HG02678 (cell line): Measurements from ENCODE around the gene FGG.
A peak's percentile ranks its signal among the peaks of the same experiment; 100 is the strongest.

Source experiments
- ATAC-seq: cut with Tn5 transposase; IDR thresholded peaks from one replicate; pipeline ENCODE4 v1.9.1; 2021; ENCODE audit warnings: mild to moderate bottlenecking, moderate library complexity; ENCODE audit not compliant: unreplicated experiment

Gene FGG

DNA sequence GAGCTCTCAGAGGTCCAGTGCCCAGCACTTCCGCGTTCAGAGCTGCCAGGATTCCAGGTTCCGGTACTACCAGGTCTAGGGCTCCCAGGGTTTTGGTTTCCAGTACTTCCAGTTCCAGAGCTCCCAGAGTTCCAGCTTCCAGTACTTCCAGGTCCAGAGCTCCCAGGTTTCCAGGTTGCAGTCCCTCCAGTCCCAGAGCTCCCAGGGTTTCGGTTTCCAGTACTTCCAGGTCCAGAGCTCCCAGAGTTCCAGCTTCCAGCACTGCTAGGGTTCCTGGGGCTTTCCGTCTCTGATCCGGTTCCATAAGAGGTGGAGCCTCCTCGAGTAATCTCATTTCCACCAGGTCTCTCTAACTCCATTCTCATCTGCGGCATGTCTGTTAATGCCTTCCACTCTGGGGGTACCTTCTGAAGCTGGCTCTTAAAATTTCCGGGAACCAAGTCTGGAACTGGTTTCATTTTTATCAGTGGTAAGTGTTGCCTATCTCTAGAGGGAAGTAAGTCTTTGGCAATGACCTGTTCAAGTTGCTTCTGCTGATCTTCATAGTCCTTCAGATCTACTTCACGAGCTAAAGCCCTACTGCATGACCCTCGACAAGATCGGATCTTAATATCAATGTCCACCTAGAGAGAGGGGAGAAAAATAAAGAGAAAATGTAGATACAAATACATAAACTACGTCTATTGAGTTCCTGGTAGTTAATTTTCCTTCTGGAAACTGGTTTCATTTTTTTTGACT, 26.0 kb downstream of the FGG start:
- ATAC-seq: no peak

GRCh38 chr4:154585369-154586018, 27.0 kb downstream of the FGG start:
- no peak for ATAC-seq

DNA sequence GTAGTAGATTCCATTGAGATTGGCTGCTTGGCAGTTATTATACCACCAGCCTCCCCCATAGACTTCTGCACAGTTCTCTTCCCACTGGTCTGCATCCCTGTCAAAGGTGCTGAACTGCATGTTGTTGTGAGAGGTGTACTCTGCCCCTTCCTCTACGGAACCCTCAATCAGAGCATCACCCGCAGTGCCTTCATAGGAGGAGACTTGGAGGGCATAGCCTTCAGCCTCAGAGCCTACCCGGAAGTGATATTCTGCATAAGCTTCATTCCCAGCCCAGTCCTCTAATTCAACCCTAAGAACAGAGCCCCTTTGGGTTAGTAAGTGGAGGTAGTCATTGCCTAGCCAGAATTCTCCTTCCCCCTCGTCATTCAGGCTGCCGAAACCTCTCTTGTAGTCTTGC, 28.2 kb downstream of the FGG start:
- ATAC-seq: no peak

DNA sequence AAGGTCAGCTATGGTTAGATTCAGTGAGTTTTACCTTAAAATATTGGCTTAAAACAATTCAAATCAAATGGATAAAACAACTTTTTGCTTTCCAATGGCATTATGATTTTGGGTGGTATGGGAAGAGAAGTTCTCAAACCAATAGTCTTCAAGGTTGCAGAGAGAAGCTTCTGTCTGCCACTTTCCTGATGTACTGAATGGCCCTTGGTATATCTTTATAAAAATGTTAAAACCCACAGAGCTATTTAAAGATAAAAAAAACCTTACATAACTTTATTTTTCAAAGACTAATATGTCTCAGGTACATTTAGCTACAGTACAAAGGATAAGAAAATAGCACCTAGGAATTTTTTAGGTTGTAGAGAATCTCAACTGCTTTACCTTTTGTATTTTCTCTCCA, 28.8 kb downstream of the FGG start:
- no peak for ATAC-seq

DNA sequence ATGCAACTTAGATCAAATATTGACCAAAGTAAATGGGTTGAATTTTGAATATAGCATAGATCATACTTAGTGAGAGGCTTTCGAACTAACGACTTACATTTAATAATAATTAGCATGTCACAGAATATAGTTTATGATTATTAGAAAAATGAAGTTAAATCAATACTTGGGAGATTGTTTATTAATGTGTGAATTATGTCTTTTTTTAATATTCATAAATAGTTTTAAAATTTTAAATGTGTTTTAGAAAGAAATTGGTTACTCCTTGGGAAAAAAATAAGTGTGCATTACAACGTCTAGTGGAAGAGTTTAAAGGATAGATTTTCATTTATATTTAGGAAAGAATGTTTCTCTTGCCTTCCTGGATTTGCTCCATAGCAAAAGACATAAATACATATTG, 29.2 kb downstream of the FGG start:
- ATAC-seq: no peak

GRCh38 chr4:154582723-154583122, 29.7 kb downstream of the FGG start:
- ATAC-seq: no peak

DNA sequence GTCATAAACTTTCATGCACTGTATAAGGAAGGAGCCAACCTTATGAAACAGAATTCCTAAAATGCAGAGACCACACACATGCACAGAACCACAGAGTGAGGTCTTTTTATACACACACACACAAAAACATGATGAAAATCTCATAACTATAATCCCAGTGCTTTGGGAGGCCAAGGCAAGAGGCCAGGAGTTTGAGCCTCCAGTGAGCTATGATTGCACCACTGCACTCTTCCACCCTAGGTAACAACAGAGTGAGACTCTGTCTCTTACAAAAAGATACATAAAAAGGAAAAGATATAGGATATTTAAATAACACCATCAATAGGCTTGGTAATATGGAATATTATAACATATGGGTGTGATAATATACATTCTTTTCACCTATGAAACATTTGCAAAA, 32.5 kb downstream of the FGG start:
- no peak for ATAC-seq

DNA sequence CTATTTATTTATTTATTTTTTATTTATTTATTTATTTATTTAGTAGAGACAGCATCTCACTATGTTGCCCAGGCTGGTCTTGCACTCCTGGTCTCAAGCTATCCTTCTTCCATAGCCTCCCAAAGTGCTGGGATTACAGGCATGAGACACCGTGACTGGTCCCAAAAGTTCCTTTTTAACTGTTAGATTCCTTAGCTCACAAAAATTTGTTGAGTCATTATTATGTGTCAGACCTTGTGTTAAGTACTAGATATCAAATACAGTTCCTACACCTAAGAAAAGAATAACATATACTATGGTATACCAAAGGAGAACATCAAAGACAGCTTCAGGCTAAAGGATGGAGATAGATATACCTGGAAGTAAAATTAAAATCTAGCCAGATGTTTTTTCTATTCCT, 33.5 kb downstream of the FGG start:
- no peak for ATAC-seq

GRCh38 chr4:154577324-154577723, 35.1 kb downstream of the FGG start:
- no peak for ATAC-seq

DNA sequence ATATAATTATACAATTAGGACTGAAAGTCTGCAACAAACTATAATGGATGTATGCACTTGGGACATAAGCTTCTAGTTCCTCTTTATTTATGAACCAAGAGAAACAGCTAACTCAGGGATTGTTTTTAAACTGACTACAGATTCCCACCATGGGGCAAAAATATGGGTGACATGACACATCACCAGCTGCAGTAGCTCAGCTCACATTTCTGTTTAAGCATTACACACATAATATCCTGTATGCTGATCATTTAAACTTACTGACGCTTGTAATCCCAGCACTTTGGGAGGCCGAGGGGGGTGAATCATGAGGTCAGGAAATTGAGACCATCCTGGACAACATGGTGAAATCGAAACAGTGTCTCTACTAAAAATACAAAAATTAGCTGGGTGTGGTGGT, 38.1 kb downstream of the FGG start:
- ATAC-seq: no peak

GRCh38 chr4:154573190-154573870, 39.1 kb downstream of the FGG start:
- ATAC-seq: no peak

- no peak for ATAC-seq
Observed at GRCh38 chr4:154569584-154569983, 42.9 kb downstream of the FGG start.

DNA sequence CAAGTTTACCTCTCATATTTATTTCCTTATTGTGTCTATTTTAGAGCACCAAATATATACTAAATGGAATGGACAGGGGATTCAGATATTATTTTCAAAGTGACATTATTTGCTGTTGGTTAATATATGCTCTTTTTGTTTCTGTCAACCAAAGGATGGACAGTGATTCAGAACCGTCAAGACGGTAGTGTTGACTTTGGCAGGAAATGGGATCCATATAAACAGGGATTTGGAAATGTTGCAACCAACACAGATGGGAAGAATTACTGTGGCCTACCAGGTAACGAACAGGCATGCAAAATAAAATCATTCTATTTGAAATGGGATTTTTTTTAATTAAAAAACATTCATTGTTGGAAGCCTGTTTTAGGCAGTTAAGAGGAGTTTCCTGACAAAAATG, 43.4 kb downstream of the FGG start:
- ATAC-seq: no peak

DNA sequence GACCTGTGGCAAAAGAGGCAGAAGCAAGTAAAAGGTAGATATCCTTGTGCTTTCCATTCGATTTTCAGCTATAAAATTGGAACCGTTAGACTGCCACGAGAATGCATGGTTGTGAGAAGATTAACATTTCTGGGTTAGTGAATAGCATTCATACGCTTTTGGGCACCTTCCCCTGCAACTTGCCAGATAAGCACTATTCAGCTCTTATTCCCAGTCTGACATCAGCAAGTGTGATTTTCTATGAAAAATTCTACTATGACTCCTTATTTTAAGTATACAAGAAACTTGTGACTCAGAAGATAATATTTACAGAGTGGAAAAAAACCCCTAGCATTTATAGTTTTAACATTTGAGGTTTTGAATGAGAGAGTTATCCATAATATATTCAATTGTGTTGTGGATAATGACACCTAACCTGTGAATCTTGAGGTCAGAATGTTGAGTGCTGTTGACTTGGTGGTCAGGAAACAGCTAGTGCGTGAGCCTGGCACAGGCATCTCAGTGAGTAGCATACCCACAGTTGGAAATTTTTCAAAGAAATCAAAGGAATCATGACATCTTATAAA, 45.7 kb downstream of the FGG start:
- no peak for ATAC-seq

GRCh38 chr4:154565704-154566103, 46.8 kb downstream of the FGG start:
- no peak for ATAC-seq

GRCh38 chr4:154564311-154564710, 48.1 kb downstream of the FGG start:
- no peak for ATAC-seq

DNA sequence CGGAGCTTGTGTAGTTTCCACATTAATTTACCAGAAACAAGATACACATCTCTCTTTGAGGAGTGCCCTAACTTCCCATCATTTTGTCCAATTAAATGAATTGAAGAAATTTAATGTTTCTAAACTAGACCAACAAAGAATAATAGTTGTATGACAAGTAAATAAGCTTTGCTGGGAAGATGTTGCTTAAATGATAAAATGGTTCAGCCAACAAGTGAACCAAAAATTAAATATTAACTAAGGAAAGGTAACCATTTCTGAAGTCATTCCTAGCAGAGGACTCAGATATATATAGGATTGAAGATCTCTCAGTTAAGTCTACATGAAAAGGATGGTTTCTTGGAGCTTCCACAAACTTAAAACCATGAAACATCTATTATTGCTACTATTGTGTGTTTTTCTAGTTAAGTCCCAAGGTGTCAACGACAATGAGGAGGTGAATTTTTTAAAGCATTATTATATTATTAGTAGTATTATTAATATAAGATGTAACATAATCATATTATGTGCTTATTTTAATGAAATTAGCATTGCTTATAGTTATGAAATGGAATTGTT, 49.7 kb downstream of the FGG start, which contains the start of gene FGB:
FGB (plus strand) TSS at position 315 of the 558 bp plus-strand sequence; CDS start at position 323, 8 bp downstream.
- no peak for ATAC-seq

DNA sequence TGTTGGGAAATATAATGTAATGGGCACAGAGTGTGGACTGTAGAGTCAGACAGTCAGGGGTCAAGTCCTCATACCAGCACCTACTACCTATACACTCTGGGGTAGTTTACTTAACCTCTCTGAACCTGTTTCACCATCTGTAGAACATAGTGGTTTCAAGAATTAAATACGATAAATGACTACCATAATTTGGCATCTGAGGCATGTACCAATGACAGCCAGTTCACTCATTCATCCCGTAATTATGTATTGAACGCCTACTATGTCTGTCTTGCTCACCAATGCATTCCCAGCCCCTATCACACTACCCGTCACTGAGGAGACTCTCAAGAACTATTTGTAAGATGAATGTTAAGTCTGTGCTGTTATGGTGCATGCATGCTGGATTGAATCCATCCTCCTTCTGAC, 51.6 kb downstream of the FGG start:
- ATAC-seq: no peak

DNA sequence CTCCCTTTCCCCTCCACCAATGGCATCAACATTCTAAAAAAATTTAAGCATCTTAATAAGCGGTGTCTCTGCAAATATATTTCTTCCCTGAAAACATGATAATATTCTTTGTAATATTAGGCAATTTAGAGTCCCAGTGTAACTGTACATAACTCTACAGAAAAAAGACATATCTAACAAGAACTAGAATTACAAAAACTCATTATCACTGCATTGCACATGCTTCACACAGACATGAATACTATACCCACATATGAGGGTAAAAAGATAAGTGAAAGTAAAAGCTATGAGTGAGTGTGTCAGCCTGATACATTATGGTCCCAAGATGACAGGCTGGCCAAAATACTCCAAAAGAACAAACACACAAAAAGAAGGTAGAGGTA, 52.0 kb downstream of the FGG start:
- ATAC-seq: no peak

DNA sequence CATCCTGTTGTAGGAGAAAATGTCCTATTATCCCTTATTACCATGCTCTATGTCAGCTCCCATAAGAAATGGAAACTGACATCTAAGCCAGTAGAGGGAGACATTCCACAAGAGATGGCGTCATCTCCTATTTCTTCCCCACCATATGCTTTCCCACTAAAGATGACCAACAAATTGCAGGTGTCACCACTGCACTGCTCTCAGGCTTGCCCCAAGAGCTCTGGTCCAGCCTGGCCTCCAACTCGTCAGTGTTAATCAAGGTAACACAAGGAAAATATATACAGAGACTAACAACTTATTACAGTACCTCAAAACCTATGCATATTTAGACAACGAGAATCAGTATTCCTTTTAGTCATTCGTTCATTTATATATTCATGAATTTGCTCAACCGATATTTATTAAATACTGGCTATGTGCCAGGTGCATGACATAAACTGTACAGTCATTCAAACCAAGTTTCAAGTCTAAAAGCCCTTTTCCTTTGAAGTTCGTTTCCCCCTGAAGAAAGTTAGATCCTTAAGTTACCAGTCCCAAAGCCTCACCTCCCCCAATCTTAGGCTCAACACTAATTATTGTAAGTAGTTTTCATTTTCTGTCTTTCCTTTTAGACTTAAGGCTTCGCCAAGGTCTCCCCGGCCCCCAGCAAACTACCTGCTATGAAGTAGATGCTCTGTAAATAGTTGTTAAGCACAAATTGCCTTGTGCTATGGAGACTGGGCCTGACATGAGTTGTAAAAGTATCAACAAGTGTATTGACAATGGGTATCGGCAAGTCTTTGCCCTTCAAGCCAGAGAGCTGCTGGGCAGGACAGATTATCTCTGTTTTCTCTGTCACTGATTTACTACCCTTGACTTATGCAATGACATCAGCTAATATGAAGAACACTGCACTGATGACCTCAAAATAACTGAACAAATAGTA, 52.7 kb downstream of the FGG start:
- ATAC-seq: peak; percentile 88
